GM15510 (cell line): ENCODE results near the gene WASF2.

Experiments used
- POLR2A ChIP-seq: IDR thresholded peaks from 3 replicates; pipeline ENCODE4 v1.6.1; 2011; ENCODE audit warnings: borderline replicate concordance; ENCODE audit not compliant: insufficient read length; ENCODE audit errors: extremely low read depth

The WASF2 gene

DNA sequence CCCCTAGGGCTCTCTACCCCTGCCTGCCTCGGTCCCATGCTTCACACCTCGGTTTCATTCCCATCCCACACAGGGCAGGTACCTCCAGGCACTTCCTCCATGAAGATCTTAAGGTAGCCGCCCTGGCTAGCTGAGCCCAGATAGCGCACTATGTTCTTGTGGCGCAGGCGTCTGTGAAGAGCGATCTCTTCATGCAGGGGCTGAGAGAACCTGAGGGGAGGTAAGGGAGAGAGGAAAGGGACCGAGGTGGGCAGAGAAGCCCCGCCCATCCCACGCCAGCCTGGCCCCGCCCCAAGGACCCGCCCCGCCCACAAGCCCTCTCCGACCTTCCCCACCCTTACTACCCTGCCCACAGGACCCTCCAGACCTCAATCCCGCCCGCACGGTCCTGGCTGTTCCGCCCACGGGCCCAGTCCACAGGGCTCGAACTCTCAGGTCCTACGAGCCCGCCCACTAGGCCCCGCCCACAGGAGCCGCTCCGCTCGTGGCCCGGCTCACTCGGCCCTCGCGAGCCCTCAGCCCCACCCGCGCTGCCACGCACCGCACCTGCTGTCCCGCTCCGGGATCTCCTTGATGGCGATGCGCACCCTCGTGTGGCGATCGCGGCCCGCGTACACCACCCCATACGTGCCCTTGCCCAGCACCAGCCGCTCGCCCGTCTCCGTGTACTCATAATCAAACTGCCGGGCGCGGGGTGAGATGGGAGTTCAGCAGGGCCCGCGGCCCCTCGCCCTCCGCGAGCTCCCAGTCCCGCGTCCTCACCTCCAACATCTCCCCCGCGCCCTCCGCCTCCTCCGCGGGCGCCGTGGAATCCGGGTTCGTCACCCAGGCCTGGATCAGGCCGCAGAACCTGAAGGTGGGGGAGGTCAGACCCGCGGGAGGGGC, 129.6 kb downstream of the WASF2 start:
- no peak for TF ChIP-seq POLR2A

DNA sequence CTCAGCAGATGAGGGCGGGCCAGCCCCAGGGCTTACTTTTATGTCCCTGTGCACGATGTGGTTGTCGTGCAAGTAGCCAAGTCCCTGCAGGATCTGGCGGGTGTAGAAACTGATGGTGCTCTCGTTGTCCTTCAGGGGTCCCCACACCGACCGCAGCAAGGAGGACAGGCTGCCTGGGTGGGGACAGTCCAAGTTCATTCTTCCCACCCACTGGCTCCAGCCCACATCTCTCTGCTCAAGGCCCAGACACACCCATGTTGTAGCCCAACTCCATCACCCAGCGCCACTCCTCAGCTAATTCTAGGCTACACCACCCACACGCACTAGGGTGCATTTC, 130.2 kb downstream of the WASF2 start:
- TF ChIP-seq POLR2A, result no peak

DNA sequence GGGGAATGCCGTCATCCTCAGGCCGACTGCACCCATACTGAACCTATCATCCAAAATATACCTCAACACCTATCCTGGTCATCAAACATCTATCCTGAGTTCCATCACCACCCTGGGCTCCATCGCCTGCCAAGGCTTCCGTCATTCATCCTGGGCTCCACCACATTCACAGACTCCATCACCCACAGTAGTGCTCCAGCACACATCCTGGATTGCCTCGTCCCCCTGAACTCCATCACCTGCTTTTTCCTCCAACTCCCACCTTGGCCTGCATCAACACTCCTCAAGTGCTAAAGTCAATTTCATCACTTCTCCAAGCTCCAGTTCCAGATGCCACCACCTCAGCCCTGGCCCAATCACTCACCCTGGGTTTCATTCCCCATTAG, 131.0 kb downstream of the WASF2 start:
- TF ChIP-seq POLR2A, result no peak

DNA sequence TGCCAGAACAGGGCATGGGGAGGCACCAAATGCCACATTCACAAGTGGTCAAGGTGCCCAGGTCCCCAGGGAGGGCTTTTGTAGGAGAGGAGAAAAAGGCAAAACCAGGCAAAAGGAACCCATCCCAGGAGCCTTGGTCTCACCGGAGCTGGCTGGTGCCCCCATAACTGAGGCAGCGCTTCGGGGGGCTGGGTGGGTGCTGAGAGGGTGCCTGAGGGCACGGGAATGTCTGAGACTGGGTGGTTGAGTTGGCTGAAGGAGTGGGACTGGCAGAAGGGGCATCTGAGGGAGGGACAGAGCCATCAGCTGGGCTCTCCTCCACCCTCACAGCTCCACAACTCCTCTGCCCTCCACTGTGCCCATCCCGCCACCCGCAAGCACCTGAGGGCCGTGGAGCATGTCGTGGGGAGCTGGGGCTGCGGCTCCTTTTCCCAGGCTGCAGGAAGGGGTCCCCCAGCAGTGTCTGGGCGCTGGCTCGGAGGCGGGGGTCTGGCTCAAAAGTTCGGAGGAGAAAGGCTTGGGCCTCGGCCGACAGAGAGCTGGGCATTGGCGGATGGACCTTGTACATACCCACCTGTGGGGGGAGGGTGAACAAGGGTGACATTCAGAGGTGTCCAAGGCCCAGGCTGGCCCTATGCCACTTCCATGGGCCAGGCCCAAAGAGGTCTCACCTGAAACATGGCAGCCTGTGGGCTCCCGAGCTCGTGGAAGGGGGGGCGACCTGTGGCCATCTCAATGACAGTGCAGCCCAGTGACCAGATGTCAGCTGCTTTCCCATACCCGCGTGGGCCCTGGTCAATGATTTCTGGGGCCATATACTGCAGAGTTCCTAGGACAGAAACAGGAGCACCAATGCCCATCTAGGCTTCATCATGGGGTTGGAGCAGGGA, 131.7 kb downstream of the WASF2 start:
- no peak for TF ChIP-seq POLR2A

DNA sequence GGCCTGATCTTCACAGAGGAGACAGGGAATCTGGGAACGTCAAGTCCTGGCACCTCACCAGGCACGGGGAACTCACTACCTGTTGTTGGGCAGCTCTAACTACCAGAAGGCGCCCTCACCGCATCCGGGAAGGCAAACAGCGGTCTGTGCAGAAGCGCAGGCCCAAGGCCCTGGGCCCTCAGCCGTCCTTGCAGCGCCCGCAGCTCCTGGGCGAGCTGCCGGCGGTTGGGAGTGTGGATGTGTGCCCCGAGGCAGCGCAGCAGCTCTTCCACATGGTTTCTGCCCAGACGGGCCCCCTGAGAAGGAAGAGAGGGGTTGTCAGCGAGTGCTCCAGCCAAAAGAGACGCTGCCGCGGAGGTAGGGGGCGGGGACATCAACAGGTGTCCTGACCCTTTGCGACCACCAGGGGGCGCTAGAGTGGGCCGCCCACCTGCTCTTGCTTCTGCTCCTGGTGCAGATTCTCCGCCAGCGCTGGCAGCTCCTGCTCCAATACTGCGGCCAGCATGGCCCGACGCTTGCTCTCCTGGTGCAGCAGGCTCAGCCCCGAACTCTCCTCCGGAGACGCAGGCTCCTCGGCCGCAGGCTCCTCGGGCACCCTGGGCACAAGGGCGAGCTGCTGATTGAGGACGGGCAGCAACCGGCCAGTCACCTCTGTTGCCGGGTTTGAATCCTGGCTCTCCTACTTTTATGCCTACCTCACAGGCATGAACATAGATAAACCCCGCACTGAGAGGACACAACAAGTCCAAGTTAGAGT, 132.5 kb downstream of the WASF2 start:
- TF ChIP-seq POLR2A, result no peak

DNA sequence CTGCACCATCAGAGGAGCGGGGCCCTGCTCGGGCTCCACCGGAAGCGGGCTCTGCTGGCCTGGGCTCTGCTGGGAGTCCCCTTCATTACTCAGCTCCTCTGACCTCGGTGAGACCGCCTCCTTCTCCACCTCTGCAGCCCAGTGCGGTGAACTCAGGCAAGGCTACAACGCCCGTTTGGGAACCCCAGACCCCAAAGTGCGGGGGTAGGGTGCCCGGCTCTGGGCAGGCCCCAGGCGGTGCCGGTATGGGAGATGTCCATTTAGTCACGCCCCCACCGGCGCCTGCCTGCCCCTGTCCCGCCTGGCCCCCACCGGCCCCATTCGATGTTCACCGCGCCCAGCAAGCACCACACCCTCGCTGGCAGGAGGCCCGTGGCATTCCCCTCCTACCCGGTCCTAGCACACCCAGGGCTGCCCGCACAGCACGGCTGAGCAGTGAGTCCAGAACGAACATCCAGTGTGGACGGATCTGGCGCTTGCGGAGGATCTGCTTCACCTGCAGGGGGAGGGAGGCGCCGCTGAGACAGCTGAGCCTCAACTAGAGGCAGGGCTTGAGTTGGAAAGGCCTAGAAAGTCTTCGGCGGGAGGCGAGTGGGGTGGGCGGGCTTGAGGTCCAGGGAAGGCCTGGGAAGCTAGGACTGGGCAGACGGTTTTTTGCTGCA, 133.2 kb downstream of the WASF2 start:
- no peak for TF ChIP-seq POLR2A

DNA sequence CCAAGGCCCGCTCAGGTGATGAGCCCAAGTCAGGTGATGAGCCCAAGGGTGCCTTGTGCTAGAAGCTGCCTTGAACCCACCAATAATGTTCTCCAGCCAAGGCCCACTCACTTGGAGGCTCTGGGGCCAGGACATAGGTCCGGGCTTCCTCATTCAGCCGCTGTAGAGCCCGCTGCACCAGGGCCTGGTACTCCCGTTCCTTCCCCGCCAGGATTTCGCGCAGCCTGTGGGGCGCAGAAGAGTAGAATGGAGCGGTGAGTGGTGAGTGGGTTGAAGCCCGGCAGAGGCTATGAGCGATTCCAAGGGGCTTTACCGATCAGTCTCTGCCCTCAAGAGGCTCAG, 133.7 kb downstream of the WASF2 start:
- no peak for TF ChIP-seq POLR2A

DNA sequence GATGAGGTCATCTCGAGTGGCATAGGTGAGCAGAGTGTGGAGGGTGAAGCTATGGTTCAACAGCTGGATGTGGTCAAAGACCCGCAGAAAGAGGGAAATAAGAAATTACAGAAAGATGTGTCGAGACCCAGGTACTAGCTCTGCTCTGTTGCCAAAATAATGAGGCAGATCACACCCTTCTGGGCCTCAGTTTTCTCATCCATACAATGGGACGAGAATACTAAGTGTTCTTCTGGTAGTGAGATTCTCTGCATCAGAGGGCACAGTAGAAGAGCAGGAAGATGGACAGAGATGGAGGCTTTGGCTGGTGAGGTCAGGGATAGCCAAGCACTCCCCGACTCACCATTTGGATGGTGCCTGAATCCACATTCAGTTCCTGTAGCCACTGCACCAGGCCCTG, 134.3 kb downstream of the WASF2 start:
- TF ChIP-seq POLR2A, result no peak
